Neural cell (in vitro differentiated cells): ENCODE measurements around the gene TMEM208. TPM values are rescaled to one million over a fixed set of nuclear protein-coding genes. Genes with fewer than 3 reads are reported as not detected.

ENCODE experiments used
- H2AFZ ChIP-seq: fragments of 200-600, 300-800 bp; sonication (generic), shearing (Covaris generic); 2 replicates; pipeline ENCODE4 v1.6.0; 2014; ENCODE audit warnings: low read depth, mild to moderate bottlenecking, antibody characterized with exemption, low read length, moderate library complexity
- H3F3A ChIP-seq: fragments of 200-600 bp; shearing (Covaris generic); 2 replicates; pipeline ENCODE4 v1.6.1; 2016; ENCODE audit warnings: mild to moderate bottlenecking, moderate library complexity, mixed read lengths, antibody characterized with exemption, low read length; ENCODE audit not compliant: insufficient read depth, poor library complexity, severe bottlenecking
- H3K27ac ChIP-seq: fragments of 200-600, 300-800 bp; sonication (generic), shearing (Covaris generic); 2 replicates; pipeline ENCODE4 v1.5.1; 2014; ENCODE audit warnings: mild to moderate bottlenecking, low read length, moderate library complexity
- H3K27me3 ChIP-seq: fragments of 300-800, 200-600 bp; sonication (generic), shearing (Covaris generic); 2 replicates; pipeline ENCODE4 v1.6.0; 2014; ENCODE audit warnings: mild to moderate bottlenecking, low read depth, low read length, moderate library complexity; ENCODE audit not compliant: insufficient read depth
- H3K36me3 ChIP-seq: fragments of 300-800, 200-600 bp; sonication (generic), shearing (Covaris generic); 2 replicates; pipeline ENCODE4 v1.5.1; 2014; ENCODE audit warnings: mild to moderate bottlenecking, antibody characterized with exemption, low read length, moderate library complexity; ENCODE audit not compliant: insufficient read depth
- H3K4me2 ChIP-seq: fragments of 300-800, 200-600 bp; sonication (generic), shearing (Covaris generic); 2 replicates; pipeline ENCODE4 v1.6.0; 2014; ENCODE audit warnings: mild to moderate bottlenecking, low read length
- H3K4me3 ChIP-seq: fragments of 300-800, 200-600 bp; sonication (generic), shearing (Covaris generic); 2 replicates; pipeline ENCODE4 v1.5.1; 2014; ENCODE audit warnings: mild to moderate bottlenecking, low read length, moderate library complexity
- H3K79me2 ChIP-seq: fragments of 200-600 bp; shearing (Covaris generic); replicated peaks from 2 replicates; pipeline ENCODE4 v1.6.0; 2014; ENCODE audit warnings: mild to moderate bottlenecking, low read length, moderate library complexity; ENCODE audit not compliant: insufficient read depth
- H3K9ac ChIP-seq: fragments of 300-800, 200-600 bp; sonication (generic), shearing (Covaris generic); 2 replicates; pipeline ENCODE4 v1.6.1; 2016; ENCODE audit warnings: mild to moderate bottlenecking, low read length, mixed read lengths
- H3K9me2 ChIP-seq: fragments of 200-600 bp; shearing (Covaris generic); 2 replicates; pipeline ENCODE4 v1.6.1; 2016; ENCODE audit warnings: mild to moderate bottlenecking, low read length, mixed read lengths; ENCODE audit not compliant: insufficient read depth
- H3K9me3 ChIP-seq: fragments of 200-600, 300-800 bp; sonication (generic), shearing (Covaris generic); 2 replicates; pipeline ENCODE4 v1.6.1; 2016; ENCODE audit warnings: mild to moderate bottlenecking, mixed run types, low read length, moderate library complexity, mixed read lengths
- H4K20me1 ChIP-seq: fragments of 200-600 bp; shearing (Covaris generic); 2 replicates; pipeline ENCODE4 v1.6.1; 2016; ENCODE audit warnings: mild to moderate bottlenecking, mixed run types; ENCODE audit not compliant: insufficient read depth
- CTCF ChIP-seq: fragments of 450-650 bp; IDR thresholded peaks from 2 replicates; pipeline ENCODE4 v1.5.1; 2014; ENCODE audit warnings: antibody characterized with exemption, mild to moderate bottlenecking, moderate library complexity; ENCODE audit not compliant: poor library complexity, severe bottlenecking
- EP300 ChIP-seq: fragments of 450-650 bp; conservative IDR thresholded peaks from 2 replicates; pipeline ENCODE4 v1.6.1; 2014; ENCODE audit warnings: antibody characterized with exemption, mild to moderate bottlenecking, moderate library complexity; ENCODE audit not compliant: poor library complexity, severe bottlenecking
- EZH2 ChIP-seq: fragments of 200-600, 300-800 bp; shearing (Covaris generic), sonication (generic); IDR thresholded peaks from 2 replicates; pipeline ENCODE4 v1.6.1; 2014; ENCODE audit warnings: antibody characterized with exemption, low read length, borderline replicate concordance, mild to moderate bottlenecking; ENCODE audit not compliant: insufficient read depth, poor library complexity, severe bottlenecking
- MXI1 ChIP-seq: fragments of 450-650 bp; conservative IDR thresholded peaks from 2 replicates; pipeline ENCODE4 v1.6.1; 2014; ENCODE audit warnings: antibody characterized with exemption, mild to moderate bottlenecking; ENCODE audit not compliant: poor library complexity, severe bottlenecking
- POLR2AphosphoS5 ChIP-seq: IDR thresholded peaks from 2 replicates; pipeline ENCODE4 v1.6.1; 2012
- RAD21 ChIP-seq: fragments of 450-650 bp; conservative IDR thresholded peaks from 2 replicates; pipeline ENCODE4 v1.6.1; 2014; ENCODE audit warnings: antibody characterized with exemption, mild to moderate bottlenecking, moderate library complexity
- REST ChIP-seq: IDR thresholded peaks from 2 replicates; pipeline ENCODE4 v1.6.1; 2012; ENCODE audit warnings: borderline replicate concordance
- SMC3 ChIP-seq: fragments of 450-650 bp; conservative IDR thresholded peaks from 2 replicates; pipeline ENCODE4 v1.6.1; 2014; ENCODE audit warnings: antibody characterized with exemption, mild to moderate bottlenecking, moderate library complexity; ENCODE audit not compliant: poor library complexity
- TAF1 ChIP-seq: IDR thresholded peaks from 2 replicates; pipeline ENCODE4 v1.6.1; 2012; ENCODE audit warnings: low read depth
- polyA plus RNA-seq: library from polyadenylated mRNA; depleted of rRNA; stranded (reverse); fragments of >200 nt; gene quantifications from 2 replicates; pipeline ENCODE4 v1.2.3, GENCODE V29; 2014

TMEM208 gene
- polyA plus RNA-seq, 1 donor from 2014 or later: 53.5 TPM

- no peaks in the 10 kb centered on the region for H3K27me3 ChIP-seq
- H4K20me1 ChIP-seq: no peaks in the 10 kb centered on the region
- no peak overlapping the region for H3K4me3 ChIP-seq
- TF ChIP-seq POLR2AphosphoS5 (no peak), REST (no peak), EP300 (no peak), RAD21 (no peak), SMC3 (no peak), TAF1 (no peak), MXI1 (no peak), EZH2 (no peak), CTCF (no peak)
- no peak overlapping the region for H3K4me2 ChIP-seq
- H3K27ac ChIP-seq: no peak overlapping the region
- no peak overlapping the region for H3K9ac ChIP-seq
- H3K79me2 ChIP-seq: no peaks in the 10 kb centered on the region
- H3K9me2 ChIP-seq: no peaks in the 10 kb centered on the region
- no peaks in the 10 kb centered on the region for H3K36me3 ChIP-seq
- H3F3A ChIP-seq: no peaks in the 10 kb centered on the region
- no peak overlapping the region for H2AFZ ChIP-seq
- H3K9me3 ChIP-seq: no peaks in the 10 kb centered on the region
Measured at GRCh38 chr16:67263201-67263600, 36.3 kb downstream of the TMEM208 start.

- no peak overlapping the region for H2AFZ ChIP-seq
- no peaks in the 10 kb centered on the region for H3K9me2 ChIP-seq
- H3K4me2 ChIP-seq: no peak overlapping the region
- no peaks in the 10 kb centered on the region for H3K27me3 ChIP-seq
- no peak overlapping the region for H3K4me3 ChIP-seq
- no peak overlapping the region for H3K27ac ChIP-seq
- H3K36me3 ChIP-seq: no peaks in the 10 kb centered on the region
- no peaks in the 10 kb centered on the region for H3K79me2 ChIP-seq
- no peaks in the 10 kb centered on the region for H3F3A ChIP-seq
- TF ChIP-seq EP300 (no peak), CTCF (no peak), SMC3 (no peak), EZH2 (no peak), TAF1 (no peak), POLR2AphosphoS5 (no peak), REST (no peak), MXI1 (no peak), RAD21 (no peak)
- no peak overlapping the region for H3K9ac ChIP-seq
- H3K9me3 ChIP-seq: no peaks in the 10 kb centered on the region
- no peaks in the 10 kb centered on the region for H4K20me1 ChIP-seq
Measured at GRCh38 chr16:67264277-67264676, 37.3 kb downstream of the TMEM208 start.
